Tibial nerve (tissue), 3 donors: ENCODE results near the gene METTL24.

Experiments used
- CTCF ChIP-seq, 5 experiments: fragments of 200-600 bp in 3 of 5; fragments of 450-650 bp in 2 of 5; sonication (generic) in 3 of 5; IDR thresholded peaks; one replicate each; pipeline ENCODE4 v1.5.1; 2016 to 2019; ENCODE audit warnings: antibody characterized with exemption in 5 of 5, mild to moderate bottlenecking in 3 of 5, moderate library complexity in 2 of 5
- POLR2A ChIP-seq, 2 donors: fragments of 450-650 bp; IDR thresholded peaks; one replicate each; pipeline ENCODE4 v1.6.1; 2017; ENCODE audit warnings: antibody characterized with exemption in 2 of 2, mild to moderate bottlenecking in 2 of 2, moderate library complexity in 2 of 2

- TF ChIP-seq CTCF (IDR thresholded peaks at IDR 0.05) (no peak), POLR2A (IDR thresholded peaks at IDR 0.05) (no peak)
Observed at GRCh38 chr6:110332281-110332680, 25.9 kb downstream of the METTL24 start.
